MG63 (cell line): ENCODE measurements around the gene CD300LF. TPM values are rescaled to one million over a fixed set of nuclear protein-coding genes. Genes with fewer than 3 reads are reported as not detected.

Experiments used
- DNase-seq: peaks from one replicate; pipeline ENCODE4 v3.0.0-alpha.2; 2020
- H3K27me3 ChIP-seq: fragments of 250-450 bp; sonication (Bioruptor Pico); 2 replicates; pipeline ENCODE4 v1.5.1; 2020; ENCODE audit warnings: mild to moderate bottlenecking, moderate library complexity
- H3K36me3 ChIP-seq: fragments of 250-450 bp; sonication (Bioruptor Pico); 2 replicates; pipeline ENCODE4 v1.5.1; 2020; ENCODE audit warnings: mild to moderate bottlenecking, moderate library complexity
- H3K4me3 ChIP-seq: fragments of 250-450 bp; sonication (Bioruptor Pico); 2 replicates; pipeline ENCODE4 v1.5.1; 2020; ENCODE audit warnings: mild to moderate bottlenecking, moderate library complexity
- H3K9me3 ChIP-seq: fragments of 250-450 bp; sonication (Bioruptor Pico); 2 replicates; pipeline ENCODE4 v1.5.1; 2020; ENCODE audit warnings: mild to moderate bottlenecking, moderate library complexity
- total RNA-seq: library from RNA; depleted of rRNA; stranded (reverse); fragments of >200 nt; shearing (Covaris generic); gene quantifications from 2 replicates; pipeline ENCODE4 v1.2.3, GENCODE V29; 2014; ENCODE audit warnings: low replicate concordance; rRNA removed

Gene CD300LF
- total RNA-seq, 1 experiment from 2014 or later, result not detected

- Histone ChIP-seq H3K9me3 (no peaks in the 10 kb centered on the region; the same call in 1 of the 2 replicates), H3K4me3 (no peak overlapping the region), H3K27me3 (peaks cover 15% of the 10 kb centered on the region), H3K36me3 (no peaks in the 10 kb centered on the region)
- DNase-seq, result no peak
Measured at GRCh38 chr17:74645010-74645409, 67.7 kb downstream of the CD300LF start.

- Histone ChIP-seq H3K4me3 (no peak overlapping the region), H3K9me3 (no peaks in the 10 kb centered on the region; the same call in 1 of the 2 replicates), H3K36me3 (no peaks in the 10 kb centered on the region), H3K27me3 (peaks cover 9% of the 10 kb centered on the region)
- no peak for DNase-seq
Measured at GRCh38 chr17:74644419-74644818, 68.3 kb downstream of the CD300LF start.

Other genes starting within 250 kb of the CD300LF start
- not detected in 2 replicates for gene CD300A, start 246.3 kb downstream of the CD300LF start, total RNA-seq
- not detected in 2 replicates for gene CD300LB, start 181.4 kb downstream of the CD300LF start, total RNA-seq
- gene CD300C, start 166.8 kb downstream of the CD300LF start, total RNA-seq, result 0.52 TPM in 1 of 2 replicates, not detected in the other
- gene CD300H, start 145.4 kb downstream of the CD300LF start, total RNA-seq, result not detected in 2 replicates
- gene CD300LD, start 120.6 kb downstream of the CD300LF start, total RNA-seq, result not detected in 2 replicates
- not detected in 2 replicates for gene CD300E, start 89.2 kb downstream of the CD300LF start, total RNA-seq
- gene RAB37, start 24.3 kb upstream of the CD300LF start, total RNA-seq, result not detected in 2 replicates
- gene NHERF1, start 35.7 kb upstream of the CD300LF start, total RNA-seq, result 110 and 150 TPM in 2 replicates
- gene NAT9, start 63.4 kb upstream of the CD300LF start, total RNA-seq, result 46.8 and 51.6 TPM in 2 replicates
- gene GRIN2C, start 147.0 kb upstream of the CD300LF start, total RNA-seq, result not detected in 2 replicates
- gene FDXR, start 160.1 kb upstream of the CD300LF start, total RNA-seq, result 8.4 and 15.6 TPM in 2 replicates
- gene FADS6, start 180.7 kb upstream of the CD300LF start, total RNA-seq, result not detected in 2 replicates
- gene USH1G, start 210.3 kb upstream of the CD300LF start, total RNA-seq, result not detected in 2 replicates
- gene OTOP2, start 211.3 kb upstream of the CD300LF start, total RNA-seq, result not detected in 2 replicates
- not detected in 2 replicates for gene OTOP3, start 223.0 kb upstream of the CD300LF start, total RNA-seq